Activated T-cell treated with anti-CD3 and anti-CD28 coated beads, Interleukin-2, amount 50 U/mL, for 72 hours (primary cell): ENCODE data around the gene PCYOX1L. TPM values are rescaled to one million over a fixed set of nuclear protein-coding genes. Genes with fewer than 3 reads are reported as not detected.

Source experiments
- ATAC-seq, 2 donors: fragments of 150-1000 bp; cut with Tn5 transposase; replicated peaks in 1 of 2; 2 replicates each; pipeline ENCODE4 v1.10.0; 2021; ENCODE audit warnings: moderate library complexity in 2 of 2, mild to moderate bottlenecking in 1 of 2
- DNase-seq, 2 donors: peaks; one replicate each; pipeline ENCODE4 v3.0.0; 2021 to 2022; ENCODE audit warnings: mixed read lengths in 1 of 2
- H3K27ac Mint-ChIP-seq: one replicate; pipeline ENCODE4 v1.8.0; 2022; ENCODE audit warnings: mild to moderate bottlenecking, moderate library complexity, mixed read lengths
- H3K27me3 Mint-ChIP-seq: one replicate; pipeline ENCODE4 v1.8.0; 2022; ENCODE audit warnings: low read depth, mixed read lengths
- H3K36me3 Mint-ChIP-seq, 2 donors: one replicate each; pipeline ENCODE4 v1.8.0; 2022; ENCODE audit warnings: mixed read lengths in 2 of 2, mild to moderate bottlenecking in 1 of 2; ENCODE audit not compliant: insufficient read depth in 2 of 2
- H3K4me1 Mint-ChIP-seq: one replicate; pipeline ENCODE4 v1.8.0; 2022; ENCODE audit warnings: low read depth, mixed read lengths
- H3K4me3 Mint-ChIP-seq, 2 donors: one replicate each; pipeline ENCODE4 v1.8.0; 2022; ENCODE audit warnings: mild to moderate bottlenecking in 2 of 2, mixed read lengths in 2 of 2, moderate library complexity in 2 of 2
- H3K9me3 Mint-ChIP-seq, 2 donors: one replicate each; pipeline ENCODE4 v1.8.0; 2022; ENCODE audit warnings: mixed read lengths in 2 of 2
- total RNA-seq, 2 donors: library from RNA; stranded (reverse); gene quantifications; one replicate each; pipeline ENCODE4 v1.2.3, GENCODE V29; 2022

PCYOX1L gene
- total RNA-seq, 2 donors from 2014 or later, result 18.2 to 24.4 TPM

- DNase-seq, result no peak
- ATAC-seq, result no peak
- Mint-ChIP-seq H3K36me3 (no peaks in the 10 kb centered on the region), H3K27me3 (no peaks in the 10 kb centered on the region), H3K4me3 (no peak overlapping the region), H3K27ac (no peak overlapping the region), H3K9me3 (no peaks in the 10 kb centered on the region), H3K4me1 (no peaks in the 10 kb centered on the region)
These were observed 18.3 kb downstream of the PCYOX1L start for GRCh38 chr5:149376104-149376503.

GRCh38 chr5:149376711-149377447, 19.0 kb downstream of the PCYOX1L start:
- no peaks in the 10 kb centered on the region for H3K9me3 Mint-ChIP-seq
- no peak overlapping the region for H3K27ac Mint-ChIP-seq
- DNase-seq, result no peak
- no peaks in the 10 kb centered on the region for H3K4me1 Mint-ChIP-seq
- no peaks in the 10 kb centered on the region for H3K27me3 Mint-ChIP-seq
- H3K36me3 Mint-ChIP-seq, result no peaks in the 10 kb centered on the region
- no peak overlapping the region for H3K4me3 Mint-ChIP-seq
- ATAC-seq, result no peak

- no peak for DNase-seq
- Mint-ChIP-seq H3K27ac (no peak overlapping the region), H3K4me1 (no peaks in the 10 kb centered on the region), H3K4me3 (no peak overlapping the region), H3K36me3 (no peaks in the 10 kb centered on the region), H3K9me3 (no peaks in the 10 kb centered on the region), H3K27me3 (no peaks in the 10 kb centered on the region)
- ATAC-seq, result no peak
These were observed 20.5 kb downstream of the PCYOX1L start for GRCh38 chr5:149378241-149378820.

- ATAC-seq, result no peak
- no peaks in the 10 kb centered on the region for H3K9me3 Mint-ChIP-seq
- no peaks in the 10 kb centered on the region for H3K4me1 Mint-ChIP-seq
- H3K36me3 Mint-ChIP-seq, result no peaks in the 10 kb centered on the region
- no peaks in the 10 kb centered on the region for H3K27me3 Mint-ChIP-seq
- H3K27ac Mint-ChIP-seq, result no peak within 1 kb of the TSS
- no peak within 1 kb of the TSS for H3K4me3 Mint-ChIP-seq
- DNase-seq, result no peak
These were observed 21.4 kb downstream of the PCYOX1L start, which contains the start of gene IL17B for GRCh38 chr5:149379177-149379761. TSS of gene IL17B (minus strand) at chr5:149379292. CDS start at chr5:149379225, 67 bp downstream.

- H3K4me3 Mint-ChIP-seq, result no peak overlapping the region
- H3K9me3 Mint-ChIP-seq, result no peaks in the 10 kb centered on the region
- H3K27ac Mint-ChIP-seq, result no peak overlapping the region
- no peaks in the 10 kb centered on the region for H3K36me3 Mint-ChIP-seq
- no peaks in the 10 kb centered on the region for H3K27me3 Mint-ChIP-seq
- DNase-seq (no peak), ATAC-seq (no peak)
- H3K4me1 Mint-ChIP-seq, result no peaks in the 10 kb centered on the region
These were observed 22.1 kb downstream of the PCYOX1L start for GRCh38 chr5:149379818-149380374.

- DNase-seq, result no peak
- no peak for ATAC-seq
- no peaks in the 10 kb centered on the region for H3K4me1 Mint-ChIP-seq
- no peaks in the 10 kb centered on the region for H3K9me3 Mint-ChIP-seq
- H3K36me3 Mint-ChIP-seq, result no peaks in the 10 kb centered on the region
- no peak overlapping the region for H3K4me3 Mint-ChIP-seq
- no peaks in the 10 kb centered on the region for H3K27me3 Mint-ChIP-seq
- H3K27ac Mint-ChIP-seq, result no peak overlapping the region
These were observed 22.7 kb downstream of the PCYOX1L start for GRCh38 chr5:149380466-149381121.

- Mint-ChIP-seq H3K36me3 (no peaks in the 10 kb centered on the region), H3K4me3 (no peak overlapping the region), H3K27me3 (no peaks in the 10 kb centered on the region), H3K9me3 (no peaks in the 10 kb centered on the region), H3K4me1 (no peaks in the 10 kb centered on the region), H3K27ac (no peak overlapping the region)
- ATAC-seq (peak in 1 of 2 donors; percentile 39), DNase-seq (no peak)
These were observed 23.6 kb downstream of the PCYOX1L start for GRCh38 chr5:149381261-149381985.

- ATAC-seq, result peak; percentile 86 to 87
- Mint-ChIP-seq H3K4me1 (no peaks in the 10 kb centered on the region), H3K27ac (no peak overlapping the region)
These were observed 24.1 kb downstream of the PCYOX1L start for GRCh38 chr5:149381986-149382338.

GRCh38 chr5:149382517-149383220, 24.8 kb downstream of the PCYOX1L start:
- Mint-ChIP-seq H3K4me1 (no peaks in the 10 kb centered on the region), H3K9me3 (no peaks in the 10 kb centered on the region), H3K36me3 (peaks cover 0 to 2% of the 10 kb centered on the region in 2 donors), H3K27ac (no peak overlapping the region), H3K27me3 (no peaks in the 10 kb centered on the region), H3K4me3 (no peak overlapping the region)
- DNase-seq (no peak), ATAC-seq (no peak)

More at GRCh38 chr5:149381986-149382338, 24.1 kb downstream of the PCYOX1L start:
- Mint-ChIP-seq H3K36me3 (peaks cover 0 to under 1% of the 10 kb centered on the region in 2 donors), H3K27me3 (no peaks in the 10 kb centered on the region), H3K9me3 (no peaks in the 10 kb centered on the region), H3K4me3 (no peak overlapping the region)
- peak; percentile 74 to 80 for DNase-seq

- Mint-ChIP-seq H3K4me3 (no peak overlapping the region), H3K27me3 (no peaks in the 10 kb centered on the region), H3K4me1 (no peaks in the 10 kb centered on the region), H3K9me3 (no peaks in the 10 kb centered on the region), H3K27ac (no peak overlapping the region), H3K36me3 (peaks cover 0 to 2% of the 10 kb centered on the region in 2 donors)
- no peak for ATAC-seq
- no peak for DNase-seq
These were observed 25.6 kb downstream of the PCYOX1L start for GRCh38 chr5:149383399-149383798.

- Mint-ChIP-seq H3K4me3 (no peak overlapping the region), H3K36me3 (peaks cover 0 to 2% of the 10 kb centered on the region in 2 donors), H3K9me3 (no peaks in the 10 kb centered on the region), H3K27me3 (no peaks in the 10 kb centered on the region), H3K4me1 (no peaks in the 10 kb centered on the region), H3K27ac (no peak overlapping the region)
- ATAC-seq, result no peak
- no peak for DNase-seq
These were observed 28.3 kb downstream of the PCYOX1L start for GRCh38 chr5:149386166-149386565.

- H3K9me3 Mint-ChIP-seq, result no peaks in the 10 kb centered on the region
- peaks cover 0 to 2% of the 10 kb centered on the region in 2 donors for H3K36me3 Mint-ChIP-seq
- no peak overlapping the region for H3K4me3 Mint-ChIP-seq
- H3K27ac Mint-ChIP-seq, result no peak overlapping the region
- no peaks in the 10 kb centered on the region for H3K27me3 Mint-ChIP-seq
- no peak for ATAC-seq
- no peaks in the 10 kb centered on the region for H3K4me1 Mint-ChIP-seq
- no peak for DNase-seq
These were observed 29.3 kb downstream of the PCYOX1L start for GRCh38 chr5:149387081-149387631.
